HCT116 (cell line): ENCODE results near the gene C14orf39. TPM values are rescaled to one million over a fixed set of nuclear protein-coding genes. Genes with fewer than 3 reads are reported as not detected.
"Not testable (repeated sequence)": the region's sequence is repeated elsewhere in the genome, so short reads cannot be mapped to it uniquely, and the experiment has no call there.

ENCODE experiments used
- ATAC-seq: fragments of 200-7000 bp; cut with Tn5 transposase; 2 replicates; pipeline ENCODE4 v1.9.1; 2020; ENCODE audit warnings: mild to moderate bottlenecking, moderate library complexity
- BruUV-seq: library from RNA; stranded (reverse); fragments of 400-500 nt; replicated peaks from 2 replicates; lab custom pipeline; 2021; lab: Mats Ljungman, UMichigan
- CTCF ChIA-PET: fragments of 300-600 bp; sonication (Branson Sonifier 250); formaldehyde crosslinking; loops from one replicate; lab custom pipeline; 2021; ENCODE audit warnings: antibody characterized with exemption; lab: Charles Lee
- POLR2A ChIA-PET: fragments of 300-600, 350-600 bp; sonication (Branson Sonifier 250); formaldehyde crosslinking; loops from one replicate; lab custom pipeline; 2021; ENCODE audit warnings: antibody characterized with exemption; lab: Charles Lee
- RAD21 ChIA-PET, 2 experiments: fragments of 300-600 bp; sonication (Branson Sonifier 250); formaldehyde crosslinking; loops; one replicate each; lab custom pipeline; 2023; ENCODE audit warnings: low total read pairs in 2 of 2; ENCODE audit not compliant: uncharacterized antibody in 2 of 2, unreplicated experiment in 2 of 2, low non-redundant PET in 1 of 2; lab: Charles Lee
- DNase-seq: peaks from one replicate; pipeline ENCODE4 v3.0.0-alpha.2; 2010; ENCODE audit warnings: low read depth, low spot score
- H2AFZ ChIP-seq: fragments of 200-600 bp; shearing (Covaris generic), sonication (generic); 2 replicates; pipeline ENCODE4 v1.6.1; 2017; ENCODE audit warnings: low read depth, mixed run types, mixed read lengths, antibody characterized with exemption, low read length; ENCODE audit not compliant: poor library complexity, severe bottlenecking
- H3K27ac ChIP-seq: 2 replicates; pipeline ENCODE4 v1.5.1; 2012; ENCODE audit warnings: low read depth, low read length
- H3K27me3 ChIP-seq: fragments of 200-600 bp; sonication (generic); 2 replicates; pipeline ENCODE4 v1.6.1; 2016; ENCODE audit warnings: mixed run types, low read length, mixed read lengths; ENCODE audit not compliant: insufficient read depth
- H3K36me3 ChIP-seq, 2 experiments: fragments of 200-500 bp in 1 of 2; fragments of 200-600 bp in 1 of 2; sonication (Bioruptor generic) in 1 of 2; sonication (generic) in 1 of 2; 2 replicates each; pipeline versions ENCODE4 v1.5.1 to v1.6.1; 2014 to 2016; ENCODE audit warnings: low read length in 2 of 2, inconsistent platforms in 1 of 2, mixed read lengths in 1 of 2, mixed run types in 1 of 2; ENCODE audit not compliant: insufficient read depth in 2 of 2, control insufficient read depth in 1 of 2
- H3K4me1 ChIP-seq, 2 experiments: fragments of 200-600 bp in 1 of 2; sonication (generic) in 1 of 2; 2 replicates each; pipeline versions ENCODE4 v1.5.1 to v1.6.1; 2012 to 2017; ENCODE audit warnings: low read length in 2 of 2, inconsistent platforms in 1 of 2, mild to moderate bottlenecking in 1 of 2, mixed read lengths in 1 of 2, mixed run types in 1 of 2, moderate library complexity in 1 of 2; ENCODE audit not compliant: insufficient read depth in 2 of 2, control insufficient read depth in 1 of 2
- H3K4me2 ChIP-seq: fragments of 200-600 bp; sonication (generic); 2 replicates; pipeline ENCODE4 v1.6.1; 2017; ENCODE audit warnings: mixed run types, low read length, mixed read lengths
- H3K4me3 ChIP-seq, 2 experiments: fragments of 200-600 bp in 1 of 2; sonication (generic) in 1 of 2; replicated peaks in 1 of 2; 2 replicates each; pipeline ENCODE4 v1.5.1; 2011 to 2016; ENCODE audit warnings: low read length in 2 of 2, control low read depth in 1 of 2, low read depth in 1 of 2, mild to moderate bottlenecking in 1 of 2, mixed read lengths in 1 of 2, mixed run types in 1 of 2
- H3K79me2 ChIP-seq: fragments of 200-600 bp; sonication (generic); 2 replicates; pipeline ENCODE4 v1.6.1; 2017; ENCODE audit warnings: mild to moderate bottlenecking, mixed run types, low read length, moderate library complexity, mixed read lengths; ENCODE audit not compliant: insufficient read depth
- H3K9ac ChIP-seq: fragments of 200-600 bp; sonication (generic); 2 replicates; pipeline ENCODE4 v1.6.1; 2016; ENCODE audit warnings: low read length, mixed read lengths
- H3K9me2 ChIP-seq: fragments of 200-600 bp; sonication (generic), shearing (Covaris generic); 2 replicates; pipeline ENCODE4 v1.6.1; 2017; ENCODE audit warnings: mixed run types, mild to moderate bottlenecking, moderate library complexity; ENCODE audit not compliant: insufficient read depth
- H3K9me3 ChIP-seq, 2 experiments: fragments of 200-500 bp in 1 of 2; fragments of 200-600 bp in 1 of 2; sonication (Bioruptor generic) in 1 of 2; sonication (generic) in 1 of 2; 2 replicates each; pipeline ENCODE4 v1.6.1; 2014 to 2017; ENCODE audit warnings: low read length in 2 of 2, mixed read lengths in 2 of 2, inconsistent platforms in 1 of 2, low read depth in 1 of 2, mild to moderate bottlenecking in 1 of 2, mixed run types in 1 of 2, moderate library complexity in 1 of 2; ENCODE audit not compliant: control insufficient read depth in 1 of 2, insufficient read depth in 1 of 2
- H4K20me1 ChIP-seq: fragments of 200-600 bp; sonication (generic), shearing (Covaris generic); 2 replicates; pipeline ENCODE4 v1.6.1; 2017; ENCODE audit warnings: mixed run types, mild to moderate bottlenecking, moderate library complexity; ENCODE audit not compliant: insufficient read depth
- FOSL1 ChIP-seq: IDR thresholded peaks from 2 replicates; pipeline ENCODE4 v1.6.1; 2012; ENCODE audit warnings: low read depth
- POLR2AphosphoS5 ChIP-seq: IDR thresholded peaks from 2 replicates; pipeline ENCODE4 v1.6.1; 2011; ENCODE audit warnings: mild to moderate bottlenecking, low read depth, low read length, moderate library complexity
- intact Hi-C: fragments of 100-400 bp; cut with micrococcal nuclease; formaldehyde crosslinking; loops from 2 replicates; pipeline ENCODE4 v1.10.0; 2022
- total RNA-seq: library from RNA; stranded (reverse); gene quantifications from one replicate; pipeline ENCODE4 v1.2.1, GENCODE V29; 2021; ENCODE audit not compliant: unreplicated experiment

Gene C14orf39
- total RNA-seq, 1 experiment from 2014 or later = not detected

GRCh38 chr14:60482743-60483142 is 3.1 kb downstream of the C14orf39 start:
- H3K9ac ChIP-seq = no peak overlapping the region
- H3K4me2 ChIP-seq = no peak overlapping the region
- H3K4me1 ChIP-seq = no peaks in the 10 kb centered on the region; a peak in 1 of 4 replicates
- H3K4me3 ChIP-seq = no peak overlapping the region
- no peak overlapping the region for H2AFZ ChIP-seq
- RAD21 ChIA-PET = no interaction called here
- intact Hi-C loops = loop anchor here (10.0 kb wide), 1 partner anchor 298 kb away; no protein-coding TSS in a partner anchor
- no peaks in the 10 kb centered on the region for H3K9me3 ChIP-seq
- CTCF ChIA-PET = interaction anchor here (0.6 to 0.8 kb wide), 2 partner anchors 80 to 133 kb away, joined by 3 to 5 read pairs; no protein-coding TSS in a partner anchor
- no peaks in the 10 kb centered on the region for H3K27me3 ChIP-seq
- no TSS peak for BruUV-seq
- H3K9me2 ChIP-seq = no peaks in the 10 kb centered on the region
- POLR2A ChIA-PET = interaction anchor here (1.0 kb wide), 1 partner anchor 10 kb away, joined by 3 read pairs; no protein-coding TSS in a partner anchor
- DNase-seq = peak; percentile 29
- H4K20me1 ChIP-seq = no peaks in the 10 kb centered on the region
- TF ChIP-seq POLR2AphosphoS5 (no peak), FOSL1 (peak; percentile 50)
- TF ChIP-seq, all 23 proteins: peak for 1
- Histone ChIP-seq H3K27ac (no peak overlapping the region), H3K79me2 (no peaks in the 10 kb centered on the region), H3K36me3 (no peaks in the 10 kb centered on the region)
- ATAC-seq = no peak; the same call in 1 of the 2 replicates

GRCh38 chr14:60480248-60480647 is 5.6 kb downstream of the C14orf39 start:
- H2AFZ ChIP-seq, POLR2A ChIA-PET, H3K9ac ChIP-seq, CTCF ChIA-PET, H3K9me3 ChIP-seq, H4K20me1 ChIP-seq, H3K79me2 ChIP-seq, BruUV-seq, H3K36me3 ChIP-seq, H3K4me1 ChIP-seq, H3K27ac ChIP-seq, DNase-seq, H3K9me2 ChIP-seq, ATAC-seq, H3K4me3 ChIP-seq, RAD21 ChIA-PET, H3K4me2 ChIP-seq, H3K27me3 ChIP-seq: not testable (repeated sequence)
- intact Hi-C loops = loop anchor here (10.0 kb wide), 1 partner anchor 295 kb away; no protein-coding TSS in a partner anchor
